ENCODE measurements around the gene AGBL2. TPM values are rescaled to one million over a fixed set of nuclear protein-coding genes. Genes with fewer than 3 reads are reported as not detected.

Gene AGBL2
- total RNA-seq, 2 experiments from 2014 or later = 2.0 to 8.4 TPM

GRCh38 chr11:47726118-47726442, 10.9 kb upstream of the AGBL2 start:
- no peak for TF ChIP-seq EZH2phosphoT487 (IDR thresholded peaks at IDR 0.05; ENCODE audit: borderline replicate concordance, low read depth, low read length)
- TF ChIP-seq CTCF (conservative IDR thresholded peaks at IDR 0.05; ENCODE audit: low read length) = no peak
- BruUV-seq (replicated peaks) = no TSS peak
- Histone ChIP-seq H3K9me3 (ENCODE audit: low read length) (no peaks in the 10 kb centered on the region), H3K4me2 (ENCODE audit: low read length) (no peak overlapping the region), H3K9me2 (ENCODE audit: insufficient read depth, low read length) (no peaks in the 10 kb centered on the region), H4K20me1 (ENCODE audit: insufficient read depth, low read length) (no peaks in the 10 kb centered on the region; the same call in 1 of the 2 replicates), H3K4me1 (ENCODE audit: insufficient read depth, low read length, poor library complexity, severe bottlenecking) (no peaks in the 10 kb centered on the region), H2AFZ (ENCODE audit: low read length) (no peak overlapping the region), H3K27ac (ENCODE audit: low read depth, low read length, poor library complexity, severe bottlenecking) (no peak overlapping the region), H3K36me3 (ENCODE audit: insufficient read depth, low read length) (peaks cover 98% of the 10 kb centered on the region), H3K4me3 (ENCODE audit: low read depth, low read length, poor library complexity, severe bottlenecking) (no peak overlapping the region), H3K79me2 (ENCODE audit: insufficient read depth, low read depth, low read length) (no peaks in the 10 kb centered on the region; the same call in 1 of the 2 replicates)
- CTCF ChIA-PET (ENCODE audit: unreplicated experiment) = interaction anchor here (0.6 kb wide), 1 partner anchor 15 kb away, joined by 4 read pairs; no protein-coding TSS in a partner anchor
- POLR2A ChIA-PET = interaction anchor here (0.6 to 1.5 kb wide), 4 partner anchors 9 to 1078 kb away, joined by 3 to 5 read pairs (median 4); partner anchors contain the start of gene AGBL2
- DNase-seq (ENCODE audit: low spot score) = no peak
- intact Hi-C loops (cut with micrococcal nuclease; ENCODE audit: unreplicated experiment) = no loop called here

- CTCF ChIA-PET (ENCODE audit: unreplicated experiment) = interaction anchor here (0.6 kb wide), 1 partner anchor 15 kb away, joined by 4 read pairs; no protein-coding TSS in a partner anchor
- H2AFZ ChIP-seq (ENCODE audit: low read length) = no peak overlapping the region
- H3K79me2 ChIP-seq (ENCODE audit: insufficient read depth, low read depth, low read length) = no peaks in the 10 kb centered on the region; the same call in 1 of the 2 replicates
- no peak overlapping the region for H3K27ac ChIP-seq (ENCODE audit: low read depth, low read length, poor library complexity, severe bottlenecking)
- no peaks in the 10 kb centered on the region for H3K9me3 ChIP-seq (ENCODE audit: low read length)
- H3K36me3 ChIP-seq (ENCODE audit: insufficient read depth, low read length) = peaks cover 97% of the 10 kb centered on the region
- TF ChIP-seq CTCF (conservative IDR thresholded peaks at IDR 0.05; ENCODE audit: low read length) (no peak), EZH2phosphoT487 (IDR thresholded peaks at IDR 0.05; ENCODE audit: borderline replicate concordance, low read depth, low read length) (no peak)
- no peak overlapping the region for H3K4me3 ChIP-seq (ENCODE audit: low read depth, low read length, poor library complexity, severe bottlenecking)
- H3K9me2 ChIP-seq (ENCODE audit: insufficient read depth, low read length) = no peaks in the 10 kb centered on the region
- intact Hi-C loops (cut with micrococcal nuclease; ENCODE audit: unreplicated experiment) = no loop called here
- DNase-seq (ENCODE audit: low spot score) = no peak
- H3K4me2 ChIP-seq (ENCODE audit: low read length) = no peak overlapping the region
- H3K4me1 ChIP-seq (ENCODE audit: insufficient read depth, low read length, poor library complexity, severe bottlenecking) = no peaks in the 10 kb centered on the region
- no TSS peak for BruUV-seq (replicated peaks)
- POLR2A ChIA-PET = interaction anchor here (0.6 to 1.5 kb wide), 3 partner anchors 9 to 1078 kb away, joined by 3 to 5 read pairs (median 3); partner anchors contain the start of gene AGBL2
- no peaks in the 10 kb centered on the region; the same call in 1 of the 2 replicates for H4K20me1 ChIP-seq (ENCODE audit: insufficient read depth, low read length)
Measured at GRCh38 chr11:47725442-47726117, 10.4 kb upstream of the AGBL2 start.
